Kidney epithelial cell (primary cell): ENCODE measurements around the gene SLC25A1. TPM values are rescaled to one million over a fixed set of nuclear protein-coding genes. Genes with fewer than 3 reads are reported as not detected.

Experiments used
- DNase-seq: peaks from one replicate; pipeline ENCODE4 v3.0.0-alpha.2; 2010; ENCODE audit warnings: low read depth
- H3K27me3 ChIP-seq: 2 replicates; pipeline ENCODE4 v1.6.0; 2011; ENCODE audit warnings: low read length; ENCODE audit not compliant: control insufficient read depth, insufficient read depth
- H3K36me3 ChIP-seq: 2 replicates; pipeline ENCODE4 v1.5.1; 2011; ENCODE audit warnings: low read length; ENCODE audit not compliant: control insufficient read depth, insufficient read depth
- H3K4me3 ChIP-seq: 2 replicates; pipeline ENCODE4 v1.5.1; 2011; ENCODE audit warnings: low read depth, mild to moderate bottlenecking, control low read depth, low read length
- CTCF ChIP-seq: IDR thresholded peaks from 2 replicates; pipeline ENCODE4 v1.5.1; 2011; ENCODE audit warnings: mild to moderate bottlenecking, moderate library complexity, low read length, control low read depth, inconsistent platforms; ENCODE audit not compliant: insufficient read depth, poor library complexity, severe bottlenecking
- total RNA-seq: library from RNA; depleted of rRNA; stranded (reverse); fragments of >200 nt; gene quantifications from 2 replicates; pipeline ENCODE4 v1.2.3, GENCODE V29; 2015

SLC25A1 gene
- total RNA-seq, 1 donor from 2014 or later: 82.7 TPM

GRCh38 chr22:19223617-19224016, 45.1 kb upstream of the SLC25A1 start:
- no peak for TF ChIP-seq CTCF
- no peaks in the 10 kb centered on the region for H3K36me3 ChIP-seq
- DNase-seq: no peak

GRCh38 chr22:19223110-19223509, 44.6 kb upstream of the SLC25A1 start:
- Histone ChIP-seq H3K4me3 (no peak overlapping the region), H3K36me3 (no peaks in the 10 kb centered on the region), H3K27me3 (no peaks in the 10 kb centered on the region)
- DNase-seq: no peak
- TF ChIP-seq CTCF: no peak

More at GRCh38 chr22:19223617-19224016, 45.1 kb upstream of the SLC25A1 start:
- Histone ChIP-seq H3K4me3 (no peak overlapping the region), H3K27me3 (no peaks in the 10 kb centered on the region)

- no peaks in the 10 kb centered on the region for H3K36me3 ChIP-seq
- H3K4me3 ChIP-seq: no peak overlapping the region
- no peak for TF ChIP-seq CTCF
- no peaks in the 10 kb centered on the region for H3K27me3 ChIP-seq
- DNase-seq: no peak
Observed at GRCh38 chr22:19222242-19223005, 43.9 kb upstream of the SLC25A1 start.

GRCh38 chr22:19220867-19221266, 42.3 kb upstream of the SLC25A1 start:
- Histone ChIP-seq H3K4me3 (no peak overlapping the region), H3K27me3 (no peaks in the 10 kb centered on the region), H3K36me3 (no peaks in the 10 kb centered on the region)
- no peak for DNase-seq
- no peak for TF ChIP-seq CTCF

GRCh38 chr22:19218541-19219233, 40.2 kb upstream of the SLC25A1 start:
- Histone ChIP-seq H3K36me3 (no peaks in the 10 kb centered on the region), H3K4me3 (no peak overlapping the region), H3K27me3 (no peaks in the 10 kb centered on the region)
- no peak for DNase-seq
- TF ChIP-seq CTCF: no peak
